OCI-LY1 (cell line): Measurements from ENCODE around the gene SKAP1.

ENCODE experiments used
- CTCF ChIP-seq: fragments of 200-600 bp; sonication (generic), shearing (Covaris generic); IDR thresholded peaks from 2 replicates; pipeline ENCODE4 v1.5.1; 2017; ENCODE audit warnings: mild to moderate bottlenecking, antibody characterized with exemption, low read length, moderate library complexity, mixed read lengths
- EZH2 ChIP-seq: fragments of 200-600 bp; sonication (generic), shearing (Covaris generic); IDR thresholded peaks from 2 replicates; pipeline ENCODE4 v1.8.0; 2017; ENCODE audit warnings: borderline replicate concordance, mixed run types, mild to moderate bottlenecking, antibody characterized with exemption, low read length, moderate library complexity, mixed read lengths

GRCh38 chr17:48363161-48363560 lies 66.9 kb downstream of the SKAP1 start:
- TF ChIP-seq CTCF, result no peak
- no peak for TF ChIP-seq EZH2
